HCT116 (cell line): Measurements from ENCODE around the gene ZDHHC18.

Experiments
- EZH2 ChIP-seq: fragments of 200-600 bp; sonication (generic); IDR thresholded peaks from 2 replicates; pipeline ENCODE4 v1.6.1; 2017; ENCODE audit warnings: antibody characterized with exemption, mixed run types
- POLR2A ChIP-seq: IDR thresholded peaks from 2 replicates; pipeline ENCODE4 v1.7.0; 2011; ENCODE audit warnings: borderline replicate concordance; ENCODE audit not compliant: insufficient read depth, insufficient read length; ENCODE audit errors: extremely low read depth
- RAD21 ChIP-seq: IDR thresholded peaks from 2 replicates; pipeline ENCODE4 v1.6.1; 2012; ENCODE audit warnings: low read depth, mild to moderate bottlenecking
- SP1 ChIP-seq: IDR thresholded peaks from 2 replicates; pipeline ENCODE4 v1.6.1; 2012; ENCODE audit warnings: low read depth
- TF ChIP-seq, protein P1 (sequence below), 3 experiments: fragments of 200-600 bp in 1 of 3; sonication (generic) in 1 of 3; IDR thresholded peaks in 2 of 3; conservative IDR thresholded peaks in 1 of 3; 2 replicates each; pipeline ENCODE4 v1.5.1; 2012 to 2017; ENCODE audit warnings: low read depth in 2 of 3, low read length in 2 of 3, antibody characterized with exemption in 1 of 3, borderline replicate concordance in 1 of 3, control low read depth in 1 of 3, mild to moderate bottlenecking in 1 of 3, mixed read lengths in 1 of 3, mixed run types in 1 of 3, moderate library complexity in 1 of 3; ENCODE audit not compliant: insufficient read depth in 1 of 3

DNA sequence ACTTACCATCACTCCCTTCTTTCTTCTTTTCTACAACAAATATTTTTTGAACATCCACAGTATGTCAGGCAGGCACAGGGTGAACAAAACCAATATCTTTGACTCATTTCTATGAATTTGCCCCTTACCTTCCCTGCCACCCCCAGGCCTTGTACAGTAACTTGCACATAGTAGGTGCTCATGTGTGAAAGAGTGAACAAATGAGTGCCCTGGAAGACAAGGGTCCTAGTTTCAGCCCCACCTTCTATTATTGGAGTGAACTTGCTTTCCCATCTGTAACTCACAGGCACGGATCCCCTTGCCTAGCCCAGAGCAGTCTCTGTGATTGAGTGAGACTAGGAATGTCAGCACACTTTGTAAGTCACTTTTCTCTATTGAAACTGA is 12.8 kb downstream of the ZDHHC18 start:
- TF ChIP-seq RAD21: no peak
- TF ChIP-seq EZH2: no peak
- TF ChIP-seq, protein P1, sequence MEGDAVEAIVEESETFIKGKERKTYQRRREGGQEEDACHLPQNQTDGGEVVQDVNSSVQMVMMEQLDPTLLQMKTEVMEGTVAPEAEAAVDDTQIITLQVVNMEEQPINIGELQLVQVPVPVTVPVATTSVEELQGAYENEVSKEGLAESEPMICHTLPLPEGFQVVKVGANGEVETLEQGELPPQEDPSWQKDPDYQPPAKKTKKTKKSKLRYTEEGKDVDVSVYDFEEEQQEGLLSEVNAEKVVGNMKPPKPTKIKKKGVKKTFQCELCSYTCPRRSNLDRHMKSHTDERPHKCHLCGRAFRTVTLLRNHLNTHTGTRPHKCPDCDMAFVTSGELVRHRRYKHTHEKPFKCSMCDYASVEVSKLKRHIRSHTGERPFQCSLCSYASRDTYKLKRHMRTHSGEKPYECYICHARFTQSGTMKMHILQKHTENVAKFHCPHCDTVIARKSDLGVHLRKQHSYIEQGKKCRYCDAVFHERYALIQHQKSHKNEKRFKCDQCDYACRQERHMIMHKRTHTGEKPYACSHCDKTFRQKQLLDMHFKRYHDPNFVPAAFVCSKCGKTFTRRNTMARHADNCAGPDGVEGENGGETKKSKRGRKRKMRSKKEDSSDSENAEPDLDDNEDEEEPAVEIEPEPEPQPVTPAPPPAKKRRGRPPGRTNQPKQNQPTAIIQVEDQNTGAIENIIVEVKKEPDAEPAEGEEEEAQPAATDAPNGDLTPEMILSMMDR (IDR thresholded peaks at IDR 0.05 in 2 of 3, conservative IDR thresholded peaks at IDR 0.05 in 1 of 3; ENCODE audit: borderline replicate concordance in 1 of 3, insufficient read depth in 1 of 3, low read depth in 2 of 3, low read length in 2 of 3): no peak
- no peak for TF ChIP-seq SP1
- TF ChIP-seq POLR2A: no peak
